Measurements from ENCODE around the gene DIPK1A. TPM values are rescaled to one million over a fixed set of nuclear protein-coding genes. Genes with fewer than 3 reads are reported as not detected.

DIPK1A gene
- total RNA-seq, 1 donor from 2014 or later = 7.9 TPM

DNA sequence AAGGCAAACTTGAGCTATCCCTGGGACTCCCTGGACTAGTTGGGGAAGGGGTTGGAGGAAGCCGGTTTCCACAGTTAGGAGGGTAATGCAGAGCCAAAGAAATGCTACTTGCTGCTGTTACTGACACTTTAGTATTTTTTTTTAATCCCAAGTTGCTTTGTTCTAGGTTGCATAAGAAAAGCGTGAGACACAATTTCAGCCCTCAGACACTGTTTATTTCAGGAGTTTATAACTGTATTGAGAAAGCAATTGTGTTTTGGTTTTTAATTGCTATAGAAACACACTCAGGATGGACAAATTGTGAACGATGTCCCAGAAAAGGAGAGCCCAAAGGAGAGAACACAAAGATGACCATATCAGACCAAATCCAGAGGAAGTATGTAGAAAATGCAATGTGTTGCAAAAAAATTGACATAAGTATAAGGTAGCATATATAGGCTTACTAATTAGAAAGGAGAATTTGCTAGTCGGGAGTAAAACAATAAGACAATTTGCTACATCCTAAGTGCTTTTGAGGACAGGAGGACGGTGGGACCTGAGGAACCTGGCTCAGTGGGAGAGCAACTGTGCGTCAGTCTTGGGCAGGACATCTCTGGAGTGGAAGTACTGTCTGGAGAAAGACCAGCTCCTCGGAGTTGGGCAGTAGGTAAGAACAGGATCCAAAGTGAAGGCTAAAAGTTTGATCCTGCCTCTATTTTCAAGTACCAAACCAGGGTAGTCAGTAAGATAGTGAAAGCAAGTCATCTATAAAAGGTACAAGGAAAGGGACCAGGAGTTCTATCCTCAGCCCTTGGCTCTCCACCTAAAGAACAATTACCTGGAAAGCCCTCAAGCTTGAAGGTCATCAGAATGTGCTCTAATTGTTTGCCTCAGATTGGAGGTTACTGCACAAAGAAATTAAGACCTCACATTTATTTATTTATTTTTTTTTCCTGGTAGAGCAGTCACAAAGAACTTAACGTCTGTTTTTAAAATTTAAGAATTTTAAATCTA lies 39.9 kb downstream of the DIPK1A start:
- no peaks in the 10 kb centered on the region for H3K9me3 ChIP-seq

DNA sequence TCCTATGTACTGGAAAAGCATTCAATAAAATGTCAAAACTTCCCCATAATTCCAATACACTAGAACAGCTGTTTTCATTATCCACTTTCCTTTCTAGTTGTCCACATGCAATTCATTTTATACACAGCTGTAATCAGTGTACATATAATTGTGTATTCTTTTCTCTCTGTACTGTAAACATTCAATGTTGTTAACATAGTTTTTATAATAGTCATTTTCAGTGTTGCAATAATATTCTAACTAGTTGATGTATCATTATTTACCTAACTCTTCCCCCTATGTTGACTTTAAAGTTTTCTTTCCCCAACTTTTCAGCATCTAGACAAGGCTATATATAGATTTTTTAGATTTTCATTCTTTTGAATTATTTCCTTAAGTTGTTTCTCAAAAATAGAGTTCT lies 44.4 kb downstream of the DIPK1A start:
- intact Hi-C loops (cut with DNase I) = no loop called here
- TF ChIP-seq POLR2A (IDR thresholded peaks at IDR 0.05) (no peak), POLR2AphosphoS5 (IDR thresholded peaks at IDR 0.05; ENCODE audit: insufficient read depth in 1 of 2, low read depth in 1 of 2) (no peak)
- TF ChIP-seq, protein P1, sequence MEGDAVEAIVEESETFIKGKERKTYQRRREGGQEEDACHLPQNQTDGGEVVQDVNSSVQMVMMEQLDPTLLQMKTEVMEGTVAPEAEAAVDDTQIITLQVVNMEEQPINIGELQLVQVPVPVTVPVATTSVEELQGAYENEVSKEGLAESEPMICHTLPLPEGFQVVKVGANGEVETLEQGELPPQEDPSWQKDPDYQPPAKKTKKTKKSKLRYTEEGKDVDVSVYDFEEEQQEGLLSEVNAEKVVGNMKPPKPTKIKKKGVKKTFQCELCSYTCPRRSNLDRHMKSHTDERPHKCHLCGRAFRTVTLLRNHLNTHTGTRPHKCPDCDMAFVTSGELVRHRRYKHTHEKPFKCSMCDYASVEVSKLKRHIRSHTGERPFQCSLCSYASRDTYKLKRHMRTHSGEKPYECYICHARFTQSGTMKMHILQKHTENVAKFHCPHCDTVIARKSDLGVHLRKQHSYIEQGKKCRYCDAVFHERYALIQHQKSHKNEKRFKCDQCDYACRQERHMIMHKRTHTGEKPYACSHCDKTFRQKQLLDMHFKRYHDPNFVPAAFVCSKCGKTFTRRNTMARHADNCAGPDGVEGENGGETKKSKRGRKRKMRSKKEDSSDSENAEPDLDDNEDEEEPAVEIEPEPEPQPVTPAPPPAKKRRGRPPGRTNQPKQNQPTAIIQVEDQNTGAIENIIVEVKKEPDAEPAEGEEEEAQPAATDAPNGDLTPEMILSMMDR (IDR thresholded peaks at IDR 0.05) = no peak
- no peak overlapping the region for H3K4me3 ChIP-seq
- no peaks in the 10 kb centered on the region for H3K4me1 ChIP-seq
- no peak overlapping the region for H3K27ac ChIP-seq
- H3K27me3 ChIP-seq = no peaks in the 10 kb centered on the region
- no peaks in the 10 kb centered on the region for H3K36me3 ChIP-seq
- no peaks in the 10 kb centered on the region for H3K9me3 ChIP-seq
- no peak for DNase-seq (ENCODE audit: extremely low spot score in 2 of 2)

More for the DNA sequence above, 39.9 kb downstream of the DIPK1A start:
- no peak overlapping the region for H3K4me3 ChIP-seq
- no peaks in the 10 kb centered on the region for H3K36me3 ChIP-seq
- H3K27me3 ChIP-seq = no peaks in the 10 kb centered on the region
- intact Hi-C loops (cut with DNase I) = no loop called here
- H3K27ac ChIP-seq = no peak overlapping the region
- TF ChIP-seq POLR2A (IDR thresholded peaks at IDR 0.05) (no peak), POLR2AphosphoS5 (IDR thresholded peaks at IDR 0.05; ENCODE audit: insufficient read depth in 1 of 2, low read depth in 1 of 2) (no peak)
- TF ChIP-seq, protein P1 (IDR thresholded peaks at IDR 0.05) = no peak
- no peaks in the 10 kb centered on the region for H3K4me1 ChIP-seq
- DNase-seq (ENCODE audit: extremely low spot score in 2 of 2) = no peak

DNA sequence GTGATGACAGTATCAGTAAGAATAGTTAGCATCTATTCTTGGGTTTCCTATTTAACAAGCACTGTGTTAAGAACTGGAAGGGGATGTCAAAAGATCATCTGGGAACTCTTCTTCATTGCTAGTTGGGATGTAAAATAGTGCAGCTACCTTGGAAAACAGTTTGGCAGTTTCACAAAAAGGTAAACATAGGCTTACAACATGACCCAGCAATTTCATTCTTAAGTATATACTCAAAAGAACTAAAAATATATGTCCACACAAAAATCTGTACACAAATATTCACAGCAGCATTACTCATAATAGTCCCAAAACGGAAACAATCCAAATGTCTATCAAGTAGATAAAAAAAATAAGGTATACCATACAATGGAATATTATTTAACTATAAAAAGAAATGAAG lies 45.7 kb downstream of the DIPK1A start:
- intact Hi-C loops (cut with DNase I) = no loop called here
- TF ChIP-seq POLR2A (IDR thresholded peaks at IDR 0.05) (no peak), POLR2AphosphoS5 (IDR thresholded peaks at IDR 0.05; ENCODE audit: insufficient read depth in 1 of 2, low read depth in 1 of 2) (no peak)
- TF ChIP-seq, protein P1 (IDR thresholded peaks at IDR 0.05) = no peak
- H3K4me3 ChIP-seq = no peak overlapping the region
- no peaks in the 10 kb centered on the region for H3K27me3 ChIP-seq
- no peaks in the 10 kb centered on the region for H3K36me3 ChIP-seq
- no peak for DNase-seq (ENCODE audit: extremely low spot score in 2 of 2)
- no peaks in the 10 kb centered on the region for H3K4me1 ChIP-seq
- no peaks in the 10 kb centered on the region for H3K9me3 ChIP-seq
- no peak overlapping the region for H3K27ac ChIP-seq

DNA sequence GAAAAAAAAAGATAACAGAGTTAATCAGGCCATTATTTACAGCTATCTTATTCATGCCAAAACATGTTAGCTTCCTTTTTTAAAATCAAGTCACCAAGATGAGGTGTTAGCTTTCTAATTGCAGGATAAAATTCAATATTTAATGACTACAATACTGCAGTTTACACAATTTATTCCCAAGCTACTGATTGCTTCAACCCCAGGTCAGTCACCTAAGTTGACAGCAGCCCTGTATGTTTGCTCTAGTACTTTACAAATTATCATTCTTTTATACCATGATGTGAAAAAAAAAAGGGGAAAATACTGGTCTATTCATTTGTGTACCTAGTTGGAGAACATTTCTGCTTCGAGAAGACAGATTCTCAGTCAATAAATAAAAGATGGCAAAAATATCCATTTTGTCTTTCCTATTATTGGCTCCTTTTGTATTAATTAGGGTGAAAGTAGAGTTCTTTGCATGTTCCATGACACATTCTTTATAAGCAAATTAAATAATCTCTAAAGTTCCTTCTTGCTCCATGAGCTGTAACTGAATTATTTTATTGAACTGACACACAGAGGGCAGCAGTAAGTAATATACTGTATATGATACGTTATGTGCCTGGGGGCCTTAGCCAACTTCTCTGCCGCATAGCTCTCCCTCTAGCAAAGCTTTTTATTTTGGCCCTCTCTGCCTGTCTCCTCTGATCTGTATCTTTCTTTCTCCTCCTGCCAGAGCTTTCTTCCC lies 48.0 kb downstream of the DIPK1A start:
- Histone ChIP-seq H3K36me3 (no peaks in the 10 kb centered on the region), H3K9me3 (no peaks in the 10 kb centered on the region), H3K4me3 (no peak overlapping the region), H3K27ac (no peak overlapping the region), H3K4me1 (peaks cover 21% of the 10 kb centered on the region), H3K27me3 (no peaks in the 10 kb centered on the region)
- intact Hi-C loops (cut with DNase I) = no loop called here
- no peak for DNase-seq (ENCODE audit: extremely low spot score in 2 of 2)
- TF ChIP-seq, protein P1 (IDR thresholded peaks at IDR 0.05) = no peak
- TF ChIP-seq POLR2A (IDR thresholded peaks at IDR 0.05) (no peak), POLR2AphosphoS5 (IDR thresholded peaks at IDR 0.05; ENCODE audit: insufficient read depth in 1 of 2, low read depth in 1 of 2) (no peak)
